ENCODE measurements around the gene JAG1.
"Not testable (repeated sequence)": the region's sequence is repeated elsewhere in the genome, so short reads cannot be mapped to it uniquely, and the experiment has no call there.

JAG1 gene

DNA sequence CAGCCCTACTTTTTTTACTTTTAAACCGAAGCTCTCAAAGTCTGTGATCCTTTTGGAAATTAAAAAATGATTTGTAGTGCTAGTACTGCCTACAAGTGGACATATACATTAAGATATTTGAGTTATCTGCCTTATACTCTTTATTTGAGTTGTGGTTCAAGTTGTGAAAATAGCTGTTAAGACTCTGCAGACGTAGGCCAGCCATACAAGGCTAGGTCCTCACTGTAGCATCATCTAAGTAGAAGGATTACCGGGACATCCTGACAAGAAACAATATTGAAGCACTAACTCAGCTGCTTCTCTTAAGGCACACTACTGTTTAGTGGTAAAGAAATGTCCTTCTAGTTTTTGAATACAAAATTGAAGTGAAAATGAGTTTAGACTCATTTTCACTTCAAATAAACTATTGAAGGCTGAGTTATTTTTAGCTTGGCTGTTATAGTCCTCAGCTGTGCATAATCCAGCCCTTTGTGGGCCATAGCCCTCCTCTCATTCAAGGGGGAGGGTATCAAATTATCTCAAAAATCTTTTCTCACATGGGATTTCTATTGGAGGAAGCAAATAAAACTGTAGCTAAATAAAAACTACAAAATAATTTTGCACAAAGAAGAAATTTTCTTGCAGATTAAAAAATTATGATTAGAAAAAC, 68.1 kb downstream of the JAG1 start:
- no peak for DNase-seq

DNA sequence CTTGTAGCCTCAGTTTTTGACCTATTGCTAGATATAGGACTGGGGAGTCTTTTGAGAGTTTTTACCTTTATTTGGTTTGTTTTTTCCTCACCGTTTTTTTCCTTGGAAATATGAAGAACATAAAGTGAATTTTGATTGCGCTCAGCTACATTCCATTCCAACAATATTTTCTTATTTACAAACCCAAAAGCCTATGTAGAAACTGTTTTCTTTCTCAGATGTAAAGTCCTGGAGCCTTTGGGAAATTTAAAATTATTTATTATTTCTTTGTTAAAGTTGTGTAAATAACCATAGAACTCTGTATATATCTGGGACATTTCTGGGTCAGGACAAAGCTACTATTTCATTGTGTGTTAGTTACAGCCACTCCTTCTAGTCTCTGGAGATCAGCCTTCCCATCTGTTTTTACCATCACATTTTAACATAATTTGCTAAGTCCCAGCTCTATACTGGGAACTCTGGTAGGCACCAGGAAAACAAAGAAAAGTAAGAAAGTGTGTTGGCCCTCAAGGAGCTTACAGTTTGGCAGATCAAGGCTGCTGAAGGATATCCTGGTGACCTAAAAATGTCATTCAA, 68.8 kb downstream of the JAG1 start:
- DNase-seq: no peak

DNA sequence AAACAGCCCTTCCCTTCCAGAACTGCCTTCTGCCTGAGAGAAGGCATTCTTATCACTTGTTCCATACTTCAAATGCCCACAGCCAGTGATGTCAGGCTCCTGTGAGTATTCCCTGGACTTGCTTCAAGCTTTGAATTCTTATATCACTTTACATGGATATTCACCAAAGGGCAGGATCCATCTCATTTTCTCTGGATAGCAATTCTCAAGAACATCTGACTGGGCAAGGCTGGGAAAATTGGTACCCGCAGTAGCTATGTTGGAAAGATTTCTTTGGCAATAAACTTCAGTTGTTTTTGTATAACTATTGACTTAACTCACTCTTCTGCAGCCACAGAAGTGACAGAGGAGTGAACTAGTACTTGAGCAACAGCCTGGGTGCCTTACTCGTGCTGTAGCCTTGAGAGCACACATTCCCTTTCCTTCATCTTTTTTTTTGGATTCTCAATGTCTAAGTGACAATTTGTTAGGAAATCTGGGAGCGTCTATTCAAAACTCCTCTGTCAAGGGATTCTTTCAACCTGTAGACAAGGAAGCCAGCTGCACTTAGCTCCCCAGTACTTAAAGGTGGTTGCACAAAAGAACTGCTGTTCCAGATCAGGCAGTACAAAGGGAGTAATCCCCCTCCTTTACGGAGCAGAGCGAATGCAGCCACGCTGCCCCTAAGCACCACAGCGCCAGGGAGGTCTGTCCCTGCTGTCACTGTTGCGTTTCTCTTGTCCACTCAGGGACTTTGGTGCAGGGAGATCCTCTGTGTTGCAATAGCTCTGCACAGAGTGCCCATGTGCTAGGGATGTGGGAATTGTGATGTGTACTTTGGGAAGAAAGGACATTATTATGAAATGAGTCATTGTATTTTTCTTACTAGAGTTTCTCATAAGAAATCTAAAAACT, 69.6 kb downstream of the JAG1 start:
- no peak for DNase-seq

DNA sequence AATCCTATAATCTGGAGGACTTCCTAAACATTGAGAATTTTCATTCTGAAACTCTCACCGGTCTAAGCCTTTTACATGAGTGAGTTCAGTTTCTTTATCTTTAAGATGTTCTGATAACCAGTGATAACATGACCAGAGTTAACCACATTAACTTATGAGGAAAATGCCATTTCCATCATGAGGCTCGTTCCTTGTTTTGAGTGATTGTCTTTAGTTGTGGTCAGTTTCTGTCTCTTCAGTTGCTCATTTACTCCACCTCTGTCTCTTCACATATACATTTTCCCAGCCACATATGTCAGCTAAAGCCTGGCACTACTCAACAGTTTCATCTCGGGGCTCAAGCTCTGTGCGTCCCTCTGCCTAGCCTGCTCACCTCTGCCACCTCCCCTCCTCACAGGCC, 70.4 kb downstream of the JAG1 start:
- no peak for DNase-seq

DNA sequence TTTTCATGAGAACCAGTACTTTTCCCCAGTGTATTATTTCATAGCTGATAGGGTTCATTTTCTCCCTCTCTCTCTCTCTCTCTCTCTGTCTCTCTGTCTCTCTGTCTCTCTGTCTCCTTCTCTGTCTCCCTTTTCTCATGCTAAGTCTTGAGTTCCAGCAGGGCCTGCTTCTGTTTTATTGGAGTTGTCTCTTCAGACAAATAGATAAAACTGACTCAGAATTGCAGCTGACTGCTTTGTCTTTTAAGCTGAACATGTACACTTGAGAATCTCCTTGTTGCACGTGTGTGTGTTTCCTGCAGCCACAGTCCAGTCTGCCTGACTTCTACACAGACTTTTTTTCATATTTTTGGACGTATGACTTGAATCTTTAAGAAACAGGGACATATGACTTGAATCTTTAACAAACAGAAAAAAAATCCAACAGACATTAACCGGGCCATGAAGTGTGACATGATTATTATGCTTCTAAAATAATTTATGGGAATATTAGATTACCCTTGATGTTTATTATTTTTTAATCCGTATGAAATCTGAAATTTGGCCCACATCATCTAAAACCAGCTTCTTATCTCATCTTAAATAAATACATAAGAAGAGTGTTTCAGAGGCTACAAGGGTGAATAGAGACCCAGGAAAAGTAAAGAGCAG, 71.5 kb downstream of the JAG1 start:
- DNase-seq: no peak

DNA sequence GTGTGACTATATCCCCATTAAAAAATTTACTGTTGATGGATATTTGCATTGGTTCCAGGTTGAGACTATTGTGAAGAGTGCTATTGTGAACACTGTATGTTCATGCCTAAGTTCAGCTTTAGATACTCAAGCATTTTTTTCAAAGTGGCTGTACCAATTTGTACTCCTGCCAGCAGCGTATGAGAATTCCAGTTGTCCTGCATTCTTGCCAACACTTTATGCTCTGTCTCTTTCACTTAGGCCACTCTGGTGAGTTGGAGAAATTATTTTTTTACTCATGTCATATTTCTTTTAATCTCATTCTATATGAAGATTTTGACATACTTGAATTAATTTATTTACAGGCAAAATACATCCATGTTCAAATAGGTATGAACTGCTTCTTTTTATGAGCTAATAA, 76.2 kb downstream of the JAG1 start:
- no peak for DNase-seq

DNA sequence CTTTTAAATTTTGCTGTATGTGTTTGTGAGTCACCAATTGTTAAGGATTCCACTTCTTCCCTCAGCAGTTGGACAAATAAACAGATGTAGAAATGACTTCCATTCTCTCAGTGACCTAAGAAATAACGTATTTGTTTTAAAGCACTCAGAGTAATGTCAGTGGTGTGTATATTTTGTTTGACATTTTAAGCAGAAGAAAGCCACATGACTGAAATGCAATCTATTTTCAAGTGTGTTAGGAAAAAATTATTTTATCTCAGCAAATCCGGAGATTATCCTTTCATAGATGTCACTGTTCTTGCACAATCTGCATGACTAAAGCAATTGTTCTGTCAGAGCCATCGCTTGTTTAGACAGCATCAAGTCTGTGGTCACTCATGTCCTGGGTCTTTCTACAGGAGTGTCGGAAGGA, 77.1 kb downstream of the JAG1 start:
- DNase-seq: no peak

DNA sequence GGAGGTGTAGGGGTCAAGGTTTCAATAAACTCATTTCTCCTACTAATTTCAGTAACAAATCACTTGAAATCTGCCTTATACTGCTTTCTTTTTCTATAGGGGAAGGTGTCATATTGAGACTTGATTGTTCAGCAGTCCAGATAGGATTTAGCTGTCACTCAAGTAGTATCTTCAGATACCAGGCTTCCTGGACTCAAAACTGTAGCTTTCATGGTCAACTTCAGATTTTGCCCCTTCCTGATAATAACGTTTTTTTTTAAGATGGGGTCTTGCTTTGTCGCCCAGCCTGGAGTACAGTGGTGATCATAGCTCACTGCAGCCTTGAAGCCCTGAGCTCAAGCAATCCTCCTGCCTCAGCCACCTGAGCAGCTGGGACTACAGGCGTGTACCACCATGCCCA, 77.8 kb downstream of the JAG1 start:
- no peak for DNase-seq

DNA sequence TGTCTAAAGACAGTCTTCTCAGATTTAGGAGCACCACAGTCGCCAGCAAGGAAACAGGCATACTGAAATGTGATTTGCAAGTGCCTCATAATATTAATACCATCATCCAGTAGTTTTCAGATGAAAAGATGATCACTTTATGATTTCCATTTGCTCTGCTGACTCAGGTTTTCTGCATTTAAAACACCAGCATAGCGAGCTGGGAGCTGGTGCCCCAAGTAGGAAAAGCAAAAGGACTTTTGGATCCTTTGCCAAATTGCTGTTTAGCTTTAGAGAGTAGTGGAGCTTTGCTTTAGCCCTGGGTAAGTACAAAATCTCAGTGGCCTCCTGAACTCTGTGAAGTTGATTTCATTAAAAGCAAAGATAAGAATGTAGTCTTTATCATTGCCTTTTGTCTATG, 78.5 kb downstream of the JAG1 start:
- no peak for DNase-seq

DNA sequence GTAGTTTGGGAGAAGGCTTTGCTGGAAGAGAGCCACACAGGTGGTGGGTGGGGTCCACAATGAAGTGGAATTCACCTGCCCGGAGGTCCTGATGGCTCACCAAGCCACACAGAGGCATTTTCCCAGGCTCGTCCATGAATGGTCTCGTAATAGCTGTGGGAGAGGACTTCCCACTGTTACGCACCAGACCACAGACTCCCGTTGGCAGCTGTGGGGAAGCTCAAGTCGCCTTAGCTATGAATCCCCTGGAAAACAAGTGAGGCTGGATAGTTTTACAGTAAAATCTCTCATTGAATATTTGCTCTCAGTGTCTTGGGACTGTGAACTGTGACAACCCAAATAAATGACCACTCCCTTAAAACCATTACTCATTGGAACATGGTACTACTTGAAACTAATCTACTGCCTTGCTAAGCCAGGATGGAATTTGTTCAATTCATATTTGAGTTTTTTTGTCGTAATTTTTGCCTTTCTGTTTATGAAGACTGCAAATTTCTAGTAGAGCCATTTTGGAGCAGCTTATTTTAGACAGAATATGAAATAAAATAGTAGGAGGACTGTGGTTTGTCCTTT, 79.4 kb downstream of the JAG1 start:
- no peak for DNase-seq

DNA sequence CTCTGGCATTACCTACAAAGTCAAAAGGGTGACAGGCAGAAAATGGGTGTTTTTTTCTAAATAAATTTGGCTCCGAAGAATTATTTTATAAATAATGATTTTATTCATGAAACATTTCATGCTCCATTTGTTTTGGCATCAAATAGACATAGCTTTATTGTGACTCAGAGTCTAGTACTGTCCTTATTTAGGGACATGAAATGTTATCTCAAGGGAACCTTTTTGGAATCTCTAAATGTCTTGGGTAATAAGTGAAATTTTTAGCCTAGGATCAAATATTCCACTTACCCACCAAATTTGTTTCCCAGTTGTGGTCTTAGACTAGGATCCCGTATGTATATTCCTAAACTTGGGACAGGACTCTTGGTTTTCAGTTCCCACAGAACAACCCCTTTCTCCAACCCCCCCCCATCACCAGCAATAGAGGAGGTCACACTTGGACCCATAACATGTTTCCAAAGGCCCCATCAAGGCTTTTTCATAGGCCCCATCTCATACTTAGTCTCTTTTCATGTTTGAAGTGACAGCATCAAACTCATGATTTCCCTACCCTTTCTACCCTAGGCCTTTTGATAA, 81.8 kb downstream of the JAG1 start:
- no peak for DNase-seq

DNA sequence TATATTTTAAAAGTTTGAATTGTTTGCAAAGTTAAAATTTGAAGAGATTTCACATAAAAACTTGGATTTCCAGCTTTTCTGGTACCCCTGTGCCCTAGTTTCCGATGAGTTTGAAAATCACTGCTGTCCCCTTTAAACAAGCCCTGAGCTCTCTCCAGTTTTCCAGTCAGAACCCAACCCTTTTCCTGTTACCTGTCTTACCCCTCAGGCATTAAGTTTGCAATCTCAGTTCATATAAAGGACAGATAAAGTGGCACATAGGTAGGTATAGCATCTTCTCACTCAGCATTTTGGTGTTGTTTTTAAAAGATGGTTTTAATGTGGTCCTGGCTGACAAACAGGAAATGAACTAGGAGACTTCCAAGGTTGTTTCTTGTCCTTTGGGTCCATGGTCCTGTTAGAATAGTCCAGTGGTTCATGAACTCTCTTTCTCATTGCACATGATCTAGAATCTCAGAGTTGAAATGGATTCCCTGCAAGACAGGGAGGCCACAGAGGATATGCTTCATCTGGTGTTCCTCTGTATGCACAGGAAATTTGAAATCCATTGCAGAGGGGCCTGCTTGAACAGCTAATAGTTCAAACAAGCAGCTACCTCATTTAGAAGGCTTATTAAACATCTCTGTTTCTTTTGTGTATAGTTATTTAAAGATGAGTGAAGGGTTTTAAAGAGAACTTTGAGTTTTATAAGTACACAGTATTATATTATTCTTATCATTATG, 82.7 kb downstream of the JAG1 start:
- no peak for DNase-seq

DNA sequence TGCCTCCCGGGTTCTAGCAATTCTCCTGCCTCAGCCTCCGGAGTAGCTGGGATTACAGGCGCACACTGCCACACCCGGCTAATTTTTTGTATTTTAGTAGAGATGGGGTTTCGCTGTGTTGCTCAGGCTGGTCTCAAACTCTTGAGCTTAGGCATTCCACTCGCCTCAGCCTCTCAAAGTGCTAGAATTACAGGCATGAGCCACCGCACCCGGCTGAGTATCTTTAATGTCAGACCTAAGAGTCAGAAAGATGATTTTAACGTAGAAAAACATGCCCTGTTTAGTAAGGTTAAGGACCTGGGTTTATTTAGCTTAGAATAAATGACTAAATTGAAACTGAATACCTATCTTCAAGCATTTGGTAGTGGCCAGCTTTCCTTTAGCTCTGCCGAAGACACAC, 83.4 kb downstream of the JAG1 start:
- not testable (repeated sequence) for DNase-seq

Measured in CD4-positive, alpha-beta T cell treated with Interleukin-17A for 4 hours (primary cell).